GM12878 (cell line): ENCODE data around the gene ATCAY. TPM values are rescaled to one million over a fixed set of nuclear protein-coding genes. Genes with fewer than 3 reads are reported as not detected.

ENCODE experiments used
- ATF7 ChIP-seq: fragments of 450-650 bp; IDR thresholded peaks from 2 replicates; pipeline ENCODE4 v1.6.1; 2016; ENCODE audit warnings: low read depth, mild to moderate bottlenecking
- BCL11A ChIP-seq: IDR thresholded peaks from 2 replicates; pipeline ENCODE4 v1.6.1; 2011; ENCODE audit warnings: low read depth, low read length
- CHD1 ChIP-seq: IDR thresholded peaks from 2 replicates; pipeline ENCODE4 v1.6.1; 2012; ENCODE audit warnings: low read depth, low read length, improper control_type of control experiment
- CHD4 ChIP-seq: fragments of 200-600 bp; sonication (generic); IDR thresholded peaks from 2 replicates; pipeline ENCODE4 v1.6.1; 2016; ENCODE audit warnings: mild to moderate bottlenecking
- FOS ChIP-seq: IDR thresholded peaks from 3 replicates; pipeline ENCODE4 v1.6.1; 2011; ENCODE audit warnings: borderline replicate concordance; ENCODE audit not compliant: insufficient read length; ENCODE audit errors: extremely low read depth
- FOXM1 ChIP-seq: IDR thresholded peaks from 2 replicates; pipeline ENCODE4 v1.6.1; 2012; ENCODE audit warnings: low read depth, mild to moderate bottlenecking, inconsistent platforms, low read length, moderate library complexity
- JUNB ChIP-seq: IDR thresholded peaks from 2 replicates; pipeline ENCODE4 v1.6.1; 2016; ENCODE audit warnings: antibody characterized with exemption, mild to moderate bottlenecking
- MTA3 ChIP-seq: IDR thresholded peaks from 2 replicates; pipeline ENCODE4 v1.6.1; 2012; ENCODE audit warnings: low read length, inconsistent platforms, borderline replicate concordance
- MYB ChIP-seq: fragments of 150-350 bp; IDR thresholded peaks from 2 replicates; pipeline ENCODE4 v1.6.1; 2014; ENCODE audit warnings: mild to moderate bottlenecking, low read depth, low read length, borderline replicate concordance
- NKRF ChIP-seq: fragments of 450-650 bp; conservative IDR thresholded peaks from 2 replicates; pipeline ENCODE4 v1.6.1; 2017; ENCODE audit warnings: mild to moderate bottlenecking, moderate library complexity
- POLR2A ChIP-seq: IDR thresholded peaks from 2 replicates; pipeline ENCODE4 v1.6.1; 2011; ENCODE audit warnings: low read depth, mild to moderate bottlenecking, low read length
- SKIL ChIP-seq: fragments of 450-650 bp; IDR thresholded peaks from 2 replicates; pipeline ENCODE4 v1.6.1; 2017; ENCODE audit warnings: mild to moderate bottlenecking, low read depth, inconsistent platforms; ENCODE audit not compliant: poor library complexity, severe bottlenecking
- SMARCA5 ChIP-seq: fragments of 450-650 bp; IDR thresholded peaks from 2 replicates; pipeline ENCODE4 v1.6.1; 2017; ENCODE audit warnings: mild to moderate bottlenecking
- SMC3 ChIP-seq: IDR thresholded peaks from 2 replicates; pipeline ENCODE4 v1.6.1; 2011; ENCODE audit warnings: low read length, improper control_type of control experiment, borderline replicate concordance
- TBL1XR1 ChIP-seq: IDR thresholded peaks from 2 replicates; pipeline ENCODE4 v1.6.1; 2012; ENCODE audit warnings: low read depth, low read length, improper control_type of control experiment
- ZBTB40 ChIP-seq: fragments of 450-650 bp; IDR thresholded peaks from 2 replicates; pipeline ENCODE4 v1.6.1; 2016; ENCODE audit warnings: mild to moderate bottlenecking, moderate library complexity, borderline replicate concordance
- ZNF207 ChIP-seq: fragments of 450-650 bp; IDR thresholded peaks from 2 replicates; pipeline ENCODE4 v1.6.1; 2014; ENCODE audit warnings: antibody characterized with exemption, mild to moderate bottlenecking, borderline replicate concordance
- ZNF592 ChIP-seq: fragments of 450-650 bp; IDR thresholded peaks from 2 replicates; pipeline ENCODE4 v1.6.1; 2017; ENCODE audit warnings: mild to moderate bottlenecking, moderate library complexity
- ZNF622 ChIP-seq: fragments of 450-650 bp; IDR thresholded peaks from 2 replicates; pipeline ENCODE4 v1.6.1; 2017; ENCODE audit warnings: mild to moderate bottlenecking, inconsistent platforms
- polyA plus RNA-seq, 11 experiments: library from polyadenylated mRNA; depleted of rRNA in 4 of 11; unstranded in 6 of 11; stranded (reverse) in 5 of 11; fragments of >200 nt; fragmentation: Nextera tagmentation in 4 of 11; fragmentation: Illumina TruSeq in 1 of 11; extraction: Ambion mirVana in 4 of 11; extraction: Trizol in 1 of 11; gene quantifications; 1 replicate in 1 of 11; 2 replicates in 10 of 11; pipeline versions ENCODE4 v1.2.1 to v1.2.3, GENCODE V29; 2011 to 2016; ENCODE audit warnings: inconsistent platforms in 2 of 11, missing spikeins in 2 of 11, low read depth in 1 of 11
- total RNA-seq, 4 experiments: library from RNA; depleted of rRNA in 3 of 4; stranded (reverse); fragments of >200 nt in 3 of 4; fragmentation: Illumina TruSeq in 1 of 4; extraction: Trizol in 1 of 4; gene quantifications; 2 replicates each; pipeline versions ENCODE4 v1.2.1 to v1.2.3, GENCODE V29; 2013 to 2021

ATCAY gene
- total and polyA plus RNA-seq, 10 of the 15 experiments (the other 5 are each of a cell fraction or from before 2014, with no cell fraction given) = under 0.01 to 0.04 (median 0.02) TPM; not detected in 4

- TF ChIP-seq SMARCA5 = peak; percentile 35; the same call in 1 of the 2 replicates
- TF ChIP-seq NKRF = peak; percentile 73; the same call in 1 of the 2 replicates
- TF ChIP-seq FOS = peak; percentile 78
- TF ChIP-seq ATF7 = no peak
- no peak for TF ChIP-seq SKIL
- no peak for TF ChIP-seq FOXM1
- no peak for TF ChIP-seq ZNF592
- TF ChIP-seq ZNF207 = no peak
- no peak for TF ChIP-seq TBL1XR1
- no peak for TF ChIP-seq JUNB
- TF ChIP-seq MTA3 = no peak
- peak; percentile 92 for TF ChIP-seq ZBTB40
- TF ChIP-seq ZNF622 = no peak
- TF ChIP-seq BCL11A = no peak
- TF ChIP-seq SMC3 = no peak
- no peak for TF ChIP-seq CHD4
- no peak for TF ChIP-seq CHD1
- peak; percentile 76 for TF ChIP-seq POLR2A
- no peak for TF ChIP-seq MYB
Measured at GRCh38 chr19:3970808-3971598, 90.5 kb downstream of the ATCAY start, which contains the start of gene DAPK3 (continued).
